HG02973 (cell line): Measurements from ENCODE around the gene DNMT3B.
"Not testable (repeated sequence)": the region's sequence is repeated elsewhere in the genome, so short reads cannot be mapped to it uniquely, and the experiment has no call there.

Experiments
- ATAC-seq: cut with Tn5 transposase; IDR thresholded peaks from one replicate; pipeline ENCODE4 v1.9.1; 2021; ENCODE audit warnings: moderate library complexity; ENCODE audit not compliant: unreplicated experiment

Gene DNMT3B

GRCh38 chr20:32762754-32763201 lies 593 bp downstream of the DNMT3B start:
- ATAC-seq = no peak

- ATAC-seq = no peak
Observed at GRCh38 chr20:32763202-32764004, 1.2 kb downstream of the DNMT3B start.

DNA sequence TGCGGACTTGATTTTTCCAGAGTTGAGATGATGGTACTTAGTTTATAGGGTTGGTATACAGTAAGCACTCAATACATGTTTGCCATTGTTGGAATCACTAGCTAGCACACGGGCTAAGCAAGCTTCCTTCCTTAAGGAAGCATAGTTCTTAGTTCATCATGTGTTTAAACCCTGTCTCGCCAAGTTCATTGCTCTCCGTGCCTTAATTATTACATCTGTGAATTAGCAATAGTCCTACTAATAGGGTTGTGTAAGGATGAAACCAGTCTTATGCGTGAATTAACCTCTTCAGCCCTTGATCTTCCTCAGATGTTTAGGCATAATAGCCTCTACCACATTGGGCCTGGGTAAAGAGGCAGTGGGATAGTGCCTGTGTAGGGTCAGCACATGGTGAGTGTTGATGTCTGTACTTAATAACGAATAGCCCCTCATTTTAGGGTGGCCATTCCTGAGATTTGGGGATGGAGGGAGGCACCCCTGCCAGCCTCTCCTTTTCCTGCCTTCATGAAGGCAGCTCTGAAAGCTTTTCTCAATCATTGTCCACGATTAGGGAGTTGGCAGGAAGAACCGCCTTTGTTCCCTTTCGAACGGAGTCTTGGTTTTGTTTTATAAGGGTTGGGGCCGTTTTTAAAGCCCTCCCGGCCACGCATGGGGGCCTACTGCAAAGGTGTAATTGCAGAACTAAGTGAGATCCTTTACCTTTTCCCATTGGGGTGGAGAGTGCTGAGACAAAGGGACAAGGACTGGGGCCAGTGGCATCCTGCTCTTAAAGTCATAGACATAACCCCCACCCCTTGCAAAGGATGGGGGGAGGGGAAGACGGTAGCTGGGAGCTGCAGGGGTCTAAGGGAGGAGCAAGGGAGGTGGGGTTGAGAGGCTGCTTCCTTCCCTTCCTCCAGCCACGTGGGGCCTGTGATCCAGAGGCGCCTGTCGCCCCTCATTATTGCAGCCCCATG lies 2.1 kb downstream of the DNMT3B start:
- ATAC-seq = no peak

GRCh38 chr20:32765230-32765875 lies 3.2 kb downstream of the DNMT3B start:
- ATAC-seq = not testable (repeated sequence)

- no peak for ATAC-seq
Observed at GRCh38 chr20:32767418-32768198, 5.4 kb downstream of the DNMT3B start.

DNA sequence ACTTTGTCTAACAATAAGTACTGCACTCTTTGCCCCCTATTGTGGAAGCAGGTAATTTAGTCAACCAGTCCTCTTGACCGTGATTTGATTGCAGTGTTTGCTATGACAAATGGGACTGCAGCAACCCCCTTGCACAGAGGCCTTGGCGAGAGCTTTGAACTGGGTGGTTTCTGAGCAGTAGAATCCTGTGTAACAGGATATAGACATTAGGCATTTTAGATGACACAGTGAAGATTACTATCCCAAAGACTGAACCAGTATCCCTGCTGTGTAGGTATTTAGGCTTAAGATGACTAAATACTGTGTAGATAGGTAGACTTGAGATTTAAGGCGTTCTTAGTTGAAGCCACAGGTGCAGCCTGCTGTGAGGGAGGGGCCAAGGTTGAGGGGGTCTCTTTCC lies 9.9 kb downstream of the DNMT3B start:
- no peak for ATAC-seq

DNA sequence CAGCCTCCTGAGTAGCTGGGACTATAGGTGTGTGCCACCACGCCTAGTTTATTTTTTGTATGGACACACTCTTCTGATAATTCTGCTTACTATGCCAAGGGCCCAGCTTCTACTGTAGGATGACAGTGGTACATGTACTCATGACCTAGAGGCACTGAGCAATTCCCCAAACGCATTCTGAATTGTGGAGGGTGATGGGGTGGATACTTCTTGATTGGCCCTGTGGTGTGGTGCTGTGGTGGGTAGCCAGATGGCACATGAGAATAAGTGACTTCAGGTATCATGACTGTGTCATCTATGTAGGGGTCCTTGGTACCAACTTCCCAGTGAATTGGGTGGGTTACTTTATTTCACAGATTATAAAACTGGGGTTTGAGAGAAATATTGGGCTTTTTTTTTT lies 11.0 kb downstream of the DNMT3B start:
- no peak for ATAC-seq

- no peak for ATAC-seq
Observed at GRCh38 chr20:32773855-32774254, 11.7 kb downstream of the DNMT3B start.

DNA sequence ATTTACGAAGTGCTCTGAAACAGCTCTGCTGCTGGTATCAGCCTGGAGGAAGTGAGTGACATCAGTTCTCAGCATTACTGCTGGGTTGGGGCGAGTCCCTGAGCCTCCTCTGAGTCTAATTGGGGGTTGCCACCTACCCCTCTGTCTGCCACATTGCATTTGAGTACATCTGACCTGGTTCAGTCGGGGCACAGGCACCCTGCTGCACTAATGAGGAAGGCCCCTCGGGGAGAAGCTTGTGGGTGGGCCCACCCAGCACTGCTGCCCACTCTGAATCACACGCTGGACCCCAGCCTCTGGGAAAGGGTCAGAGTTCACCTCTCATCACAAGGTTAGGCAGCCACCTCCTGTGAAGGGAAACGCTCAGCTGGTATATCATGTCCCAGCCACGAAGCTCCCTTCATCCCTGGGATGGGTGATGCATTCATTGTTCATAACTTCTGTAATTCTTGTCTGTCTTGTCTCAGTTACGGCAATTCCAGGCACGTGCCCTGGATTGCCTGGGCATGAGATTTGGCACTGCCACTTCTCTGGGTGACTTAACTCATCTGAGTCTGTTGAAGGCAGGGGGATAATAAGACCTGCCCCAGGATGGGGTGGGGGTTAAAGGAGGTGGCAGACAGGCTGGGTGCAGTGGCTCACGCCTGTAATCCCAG lies 13.3 kb downstream of the DNMT3B start:
- no peak for ATAC-seq

DNA sequence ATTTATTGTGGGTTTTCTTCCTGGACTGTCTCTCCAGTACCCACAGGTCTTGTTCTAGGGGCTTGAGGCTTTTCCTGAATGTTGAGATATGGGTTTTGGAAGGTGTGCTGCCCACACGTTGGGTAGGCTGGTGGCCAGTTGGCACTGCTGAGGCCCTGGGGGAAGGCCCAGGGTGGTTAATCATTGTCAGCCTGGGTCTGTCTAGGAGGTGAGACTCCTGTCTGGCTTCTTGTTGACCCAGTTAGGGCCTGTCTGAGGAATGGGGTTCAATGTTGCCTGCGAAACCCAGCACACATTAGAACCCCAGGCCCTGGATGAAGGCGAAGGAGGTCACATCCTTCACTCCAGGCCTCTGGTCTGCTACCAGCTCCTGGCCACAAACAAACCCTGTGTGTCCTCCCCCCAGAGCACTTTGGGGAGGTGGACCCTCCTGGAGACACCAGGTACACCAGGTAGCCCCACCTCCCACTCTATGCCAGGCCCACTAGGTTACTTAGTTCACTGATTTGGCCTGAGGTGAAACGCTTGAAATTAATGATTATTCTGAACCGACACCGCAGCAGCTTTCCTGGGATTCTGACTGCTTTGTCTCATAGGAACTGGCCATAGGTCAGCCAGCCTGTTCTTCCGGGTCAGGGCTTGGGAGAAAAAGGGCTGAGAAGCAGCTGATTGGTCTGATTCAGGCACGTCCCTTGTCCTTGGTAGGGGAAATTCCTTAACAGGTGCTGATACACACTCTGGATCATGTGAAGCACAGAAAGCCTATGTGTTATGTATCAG lies 15.2 kb downstream of the DNMT3B start:
- no peak for ATAC-seq

GRCh38 chr20:32779500-32780211 lies 17.5 kb downstream of the DNMT3B start:
- no peak for ATAC-seq

- no peak for ATAC-seq
Observed at GRCh38 chr20:32780278-32780677, 18.1 kb downstream of the DNMT3B start.

DNA sequence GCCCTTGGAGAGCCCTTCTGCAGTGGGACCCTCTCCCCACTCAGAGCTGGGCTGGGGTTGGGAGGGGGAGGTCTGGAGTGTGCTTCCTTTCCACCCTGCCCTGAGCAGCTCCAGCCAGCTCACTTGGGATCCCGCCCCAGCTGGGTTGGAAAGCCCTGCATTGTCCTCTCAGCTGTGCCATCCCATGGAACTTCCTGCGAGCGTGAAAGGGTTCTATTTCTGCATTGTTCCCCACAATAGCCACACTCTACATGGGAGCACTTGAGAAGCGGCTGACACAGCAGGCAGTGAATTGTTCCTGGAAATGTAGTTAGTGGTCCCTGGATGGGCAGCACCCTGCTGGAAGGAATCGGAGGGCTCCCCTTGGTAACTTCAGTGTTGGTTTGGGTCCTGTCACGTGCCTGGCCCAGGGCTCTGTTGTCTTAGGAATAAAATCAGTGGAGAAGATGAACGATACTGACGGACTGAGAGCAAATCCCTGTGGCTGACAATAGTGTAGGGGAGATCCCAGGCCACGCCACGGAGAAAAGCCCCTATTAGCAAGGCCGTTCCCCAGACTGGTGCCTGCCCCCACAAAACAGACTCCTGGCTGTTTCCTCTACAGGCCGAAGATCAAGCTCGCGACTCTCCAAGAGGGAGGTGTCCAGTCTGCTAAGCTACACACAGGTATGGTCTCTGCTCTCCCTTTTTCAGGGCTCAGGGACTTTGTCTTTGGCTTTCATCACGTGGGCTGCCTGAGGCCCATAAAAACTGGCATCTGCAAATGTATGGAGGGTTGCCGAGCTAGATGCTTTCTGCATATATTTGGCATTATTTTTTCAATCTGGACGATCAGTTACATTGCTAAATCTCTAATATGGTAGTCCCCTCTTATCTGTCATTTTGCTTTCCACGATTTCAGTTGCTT lies 18.8 kb downstream of the DNMT3B start:
- ATAC-seq = no peak

DNA sequence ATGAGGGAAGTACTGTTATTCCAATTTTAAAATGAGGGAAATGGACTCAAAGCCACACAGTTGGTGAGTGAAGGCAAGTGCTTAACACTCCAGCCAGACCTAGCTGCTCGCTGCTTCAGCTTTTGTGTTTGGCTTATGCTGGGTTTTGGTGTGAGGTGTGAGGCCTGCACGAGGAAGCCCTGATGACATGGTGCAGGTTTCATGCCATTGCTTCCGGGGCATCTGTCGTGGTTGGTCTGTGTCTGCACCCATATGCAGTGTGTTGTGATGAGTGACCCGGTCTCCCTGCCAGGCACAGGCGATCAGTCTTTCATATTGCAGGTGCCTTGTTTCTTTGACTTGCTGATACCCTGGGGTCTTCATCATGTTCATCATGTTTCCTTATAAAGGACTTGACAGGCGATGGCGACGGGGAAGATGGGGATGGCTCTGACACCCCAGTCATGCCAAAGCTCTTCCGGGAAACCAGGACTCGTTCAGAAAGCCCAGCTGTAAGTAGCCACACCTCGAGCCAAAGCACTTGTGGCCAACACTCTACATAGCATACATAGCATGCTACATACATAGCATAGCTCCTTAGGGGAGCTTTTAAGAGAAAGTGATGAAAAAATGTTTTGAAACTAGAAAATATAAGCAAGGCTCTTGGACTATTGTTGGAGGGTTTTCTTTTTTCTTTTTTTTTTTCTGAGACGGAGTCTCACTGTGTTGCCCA lies 22.3 kb downstream of the DNMT3B start:
- no peak for ATAC-seq

GRCh38 chr20:32786059-32786760 lies 24.0 kb downstream of the DNMT3B start:
- no peak for ATAC-seq

- ATAC-seq = no peak
Observed at GRCh38 chr20:32787168-32787567, 25.0 kb downstream of the DNMT3B start.
